ENCODE measurements around the gene HIVEP3.
"Not testable (repeated sequence)": the region's sequence is repeated elsewhere in the genome, so short reads cannot be mapped to it uniquely, and the experiment has no call there.

HIVEP3 gene

DNA sequence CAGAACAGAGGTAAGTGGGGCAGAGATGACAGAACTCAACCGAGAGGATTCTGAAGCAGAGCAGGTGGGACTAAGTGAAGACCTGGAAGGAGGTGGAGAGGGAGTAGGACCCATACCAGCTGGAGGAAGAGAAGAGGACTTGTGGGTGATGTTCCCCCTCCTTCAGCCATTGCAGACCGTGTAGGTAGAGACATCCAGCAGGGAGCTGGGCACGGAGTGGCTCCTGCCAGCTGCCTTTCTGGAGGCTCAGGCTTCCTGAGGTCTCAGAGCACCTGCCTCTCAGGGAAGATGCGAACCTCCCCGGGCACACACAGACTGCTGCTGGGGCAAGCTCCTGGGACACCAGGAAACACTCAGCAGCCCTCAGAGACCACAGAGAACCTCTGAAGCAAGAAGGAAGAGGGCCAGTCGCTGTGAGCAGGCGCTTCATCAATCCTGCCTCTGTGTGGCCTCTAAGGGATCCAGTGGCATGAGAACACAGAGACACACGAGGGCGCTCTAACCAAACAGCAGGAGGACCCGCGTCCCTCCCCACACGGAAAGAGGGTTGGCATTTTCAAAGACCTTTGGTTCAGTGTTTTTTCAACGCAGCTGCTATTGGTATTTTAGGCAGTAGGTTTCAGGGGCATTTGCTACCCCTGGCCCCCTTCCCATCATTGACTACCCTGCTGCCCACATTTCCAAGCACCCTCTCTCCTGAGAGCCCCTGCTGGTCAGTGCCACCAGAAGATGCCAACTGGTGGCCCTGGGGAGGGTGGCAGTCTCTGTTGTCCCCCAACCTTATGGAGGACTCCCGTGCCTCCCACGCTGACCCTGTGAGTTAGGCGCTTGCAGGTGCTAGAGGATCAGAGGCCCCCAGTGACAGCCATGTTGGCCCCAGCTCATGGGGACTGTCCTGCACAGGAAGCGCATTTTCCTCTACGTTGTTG, 344.7 kb downstream of the HIVEP3 start:
- peak; percentile 73 for DNase-seq

GRCh38 chr1:41573194-41573593, 345.5 kb downstream of the HIVEP3 start:
- no peak for DNase-seq

DNA sequence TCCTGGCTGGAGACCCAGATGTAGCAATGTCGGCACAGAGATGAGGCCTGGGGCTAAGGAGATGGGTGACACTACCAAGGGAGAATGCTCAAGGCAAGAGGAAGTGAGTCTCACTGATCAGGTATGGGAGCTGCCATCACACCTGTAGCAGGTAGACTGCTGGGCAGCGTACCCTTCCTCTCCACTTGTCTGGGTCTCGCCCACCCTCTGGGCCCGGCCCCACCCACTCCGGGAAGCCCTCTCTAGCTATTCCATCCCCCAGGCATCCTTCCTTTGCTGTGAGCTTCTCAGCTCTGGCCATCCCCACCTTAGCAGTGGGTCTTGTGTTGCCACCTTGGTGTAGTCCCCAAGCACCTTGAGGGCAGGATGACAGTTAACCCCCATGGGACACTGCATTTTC, 346.5 kb downstream of the HIVEP3 start:
- DNase-seq: no peak

DNA sequence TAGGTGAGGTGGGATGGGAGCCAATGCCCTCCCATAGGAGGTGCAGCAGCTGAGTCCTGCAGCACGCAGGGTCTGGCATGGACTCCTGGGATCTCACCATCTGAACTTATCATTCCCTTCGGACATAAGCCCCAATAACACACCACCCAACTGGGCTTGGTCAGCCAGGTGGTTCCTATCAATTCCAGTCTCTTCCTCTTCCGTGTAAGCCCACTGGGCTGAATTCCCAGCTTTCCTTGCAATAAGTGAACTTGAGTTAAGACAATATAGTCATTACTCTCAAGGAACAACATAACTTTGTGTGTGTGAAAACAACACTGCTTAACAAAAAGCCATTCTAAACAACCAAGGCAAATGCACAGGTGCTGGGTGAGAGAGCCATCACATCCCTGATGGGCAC, 347.7 kb downstream of the HIVEP3 start:
- no peak for DNase-seq

DNA sequence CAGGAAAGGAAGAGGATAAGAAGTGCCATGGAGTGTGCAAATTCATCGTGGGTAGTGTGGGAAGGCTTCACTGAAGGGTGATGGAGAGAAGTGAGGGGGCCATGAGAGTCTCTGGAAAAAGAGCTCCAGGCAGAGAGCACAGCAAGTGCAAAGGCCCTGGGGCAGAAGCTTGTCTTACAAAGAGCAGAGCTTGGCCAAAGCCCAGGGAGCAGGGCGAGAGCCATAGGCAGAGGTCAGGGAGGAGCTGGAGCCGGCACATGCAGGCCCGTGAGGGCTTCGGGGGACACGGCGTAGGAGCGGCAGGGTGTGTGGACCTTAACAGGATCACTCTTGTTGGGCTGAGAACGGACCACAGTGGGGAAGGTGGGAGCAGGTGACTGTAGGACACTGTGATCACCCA, 350.5 kb downstream of the HIVEP3 start:
- DNase-seq: no peak

- DNase-seq: no peak
These were observed 351.8 kb downstream of the HIVEP3 start for GRCh38 chr1:41566969-41567368.

GRCh38 chr1:41566274-41566885, 352.3 kb downstream of the HIVEP3 start:
- DNase-seq: no peak

GRCh38 chr1:41564741-41565475, 353.8 kb downstream of the HIVEP3 start:
- DNase-seq: no peak

DNA sequence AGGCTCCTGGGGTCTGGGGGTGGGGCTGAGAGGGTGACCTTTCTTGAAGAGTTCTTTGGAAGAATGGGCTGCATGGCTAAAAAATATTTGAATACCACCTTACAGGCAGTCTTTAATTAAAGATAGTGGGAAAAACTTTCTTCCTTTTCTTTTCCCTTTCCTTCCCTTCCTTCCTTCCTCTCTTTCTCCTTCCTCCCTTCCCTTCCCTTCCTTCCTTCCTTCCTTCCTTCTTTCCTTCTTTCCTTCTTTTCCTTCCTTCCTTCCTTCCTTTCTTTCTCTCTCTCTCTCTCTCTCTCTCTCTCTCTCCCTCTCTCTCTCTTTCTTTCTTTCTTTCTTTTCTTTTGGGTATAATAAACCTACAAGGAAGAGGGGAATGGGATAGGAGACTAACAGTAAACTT, 356.4 kb downstream of the HIVEP3 start:
- DNase-seq: no peak

- DNase-seq: no peak
These were observed 357.8 kb downstream of the HIVEP3 start for GRCh38 chr1:41560931-41561330.

GRCh38 chr1:41560496-41560895, 358.2 kb downstream of the HIVEP3 start:
- no peak for DNase-seq

DNA sequence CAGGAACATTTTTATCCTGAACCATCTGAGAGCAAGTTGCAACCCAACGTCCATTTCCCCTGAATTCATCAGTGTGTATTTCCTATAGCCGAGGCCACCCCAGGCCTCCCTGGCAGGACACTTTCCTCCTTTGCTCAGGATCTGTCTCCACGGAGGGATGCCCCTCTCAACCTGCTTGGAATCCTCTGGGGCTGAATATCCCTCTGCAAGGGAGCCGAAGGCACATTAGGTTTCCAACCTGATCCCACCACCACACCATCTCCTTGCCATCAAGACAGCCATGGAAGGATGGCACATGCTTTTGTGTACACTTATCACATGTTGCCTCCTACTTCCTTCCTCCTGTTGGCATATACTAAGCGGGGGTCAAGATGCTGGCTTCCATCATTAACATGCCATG, 359.4 kb downstream of the HIVEP3 start:
- no peak for DNase-seq

GRCh38 chr1:41558761-41559171, 360.0 kb downstream of the HIVEP3 start:
- no peak for DNase-seq

GRCh38 chr1:41557751-41558455, 360.8 kb downstream of the HIVEP3 start:
- no peak for DNase-seq

- not testable (repeated sequence) for DNase-seq
These were observed 364.0 kb downstream of the HIVEP3 start for GRCh38 chr1:41554746-41555145.

- DNase-seq: no peak
These were observed 370.8 kb downstream of the HIVEP3 start for GRCh38 chr1:41547781-41548560.

DNA sequence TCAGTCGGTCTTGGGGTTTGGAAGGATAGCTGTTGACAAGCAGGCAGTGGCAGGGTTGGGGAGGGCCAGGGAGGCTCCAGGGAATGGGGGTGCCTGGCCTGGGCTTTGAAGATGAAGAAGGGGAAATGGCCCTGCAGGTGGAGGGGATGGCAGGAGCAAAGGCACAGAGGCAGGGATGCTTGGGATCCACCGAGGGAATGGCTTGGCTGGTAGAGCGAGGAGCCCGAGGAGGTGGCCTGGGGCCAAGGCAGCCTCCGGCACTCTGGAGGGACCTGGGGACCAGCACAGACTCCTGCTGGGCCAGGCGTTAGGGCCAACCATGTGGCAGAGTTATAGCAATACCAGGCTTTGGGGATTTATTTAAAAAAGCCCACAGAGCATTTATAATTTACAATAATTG, 371.4 kb downstream of the HIVEP3 start:
- DNase-seq: no peak

- no peak for DNase-seq
These were observed 371.9 kb downstream of the HIVEP3 start for GRCh38 chr1:41546833-41547135.

GRCh38 chr1:41545996-41546832, 372.5 kb downstream of the HIVEP3 start:
- DNase-seq: no peak

DNA sequence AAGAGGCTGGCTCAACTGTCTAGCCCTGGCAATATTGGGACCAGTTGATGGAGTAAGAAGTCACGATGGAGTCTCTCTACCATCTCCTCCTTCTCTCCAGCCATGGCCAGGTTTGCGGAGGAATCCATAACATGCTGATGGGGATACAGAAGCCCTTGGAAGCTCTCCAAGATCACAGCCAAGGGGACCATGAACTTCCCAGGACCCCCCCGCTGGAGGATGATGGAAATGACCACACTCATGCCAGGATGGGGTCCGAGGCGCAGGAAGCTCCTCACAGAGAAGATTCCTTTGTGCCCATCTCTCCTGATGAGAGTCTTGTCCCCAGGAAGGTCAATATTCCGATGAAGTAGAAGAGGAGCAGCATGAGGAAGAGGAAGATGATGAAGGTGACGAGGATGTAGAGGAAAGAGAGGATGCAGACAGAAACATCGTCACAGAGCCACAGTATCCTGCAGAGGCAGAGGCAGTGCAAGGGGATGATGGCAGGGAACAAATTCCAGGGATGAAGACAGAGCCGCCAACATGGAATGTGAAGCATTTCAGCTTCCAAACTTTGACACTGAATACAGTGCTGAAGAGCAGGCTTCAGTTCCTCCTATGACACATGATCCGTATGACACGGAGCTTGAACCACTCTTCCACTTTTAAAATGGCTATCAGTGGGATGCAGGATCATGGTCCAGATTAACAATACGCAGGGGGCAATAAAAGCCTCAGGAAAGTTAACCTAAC, 376.4 kb downstream of the HIVEP3 start:
- DNase-seq: no peak

DNA sequence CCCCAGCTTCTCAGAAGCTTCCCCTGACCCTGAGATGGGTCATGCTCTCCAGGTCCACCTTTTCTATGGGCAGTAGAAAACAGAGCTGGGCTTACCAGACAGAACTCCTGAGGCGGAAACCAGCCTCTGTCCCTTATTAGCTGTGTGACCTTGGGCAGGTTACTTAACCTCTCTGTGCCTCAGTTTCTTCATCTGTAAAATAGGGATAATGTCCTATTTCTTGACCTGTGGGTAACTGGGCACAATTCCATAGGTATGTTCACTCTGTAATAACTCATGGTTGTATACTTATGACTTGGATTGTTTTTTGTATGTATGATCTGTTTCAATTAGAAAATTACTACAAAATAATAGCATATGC, 377.1 kb downstream of the HIVEP3 start:
- no peak for DNase-seq

Measured in CD4-positive, alpha-beta T cell treated with Interferon gamma for 1 hour (primary cell).